Mononuclear cell (primary cell): ENCODE measurements around the gene PPP2CA. TPM values are rescaled to one million over a fixed set of nuclear protein-coding genes. Genes with fewer than 3 reads are reported as not detected.
A peak's percentile ranks its signal among the peaks of the same experiment; 100 is the strongest.

Source experiments
- H3K27me3 ChIP-seq: 2 replicates; pipeline ENCODE4 v1.6.0; 2011; ENCODE audit warnings: low read length, control low read depth; ENCODE audit not compliant: insufficient read depth
- H3K4me1 ChIP-seq: 2 replicates; pipeline ENCODE4 v1.5.1; 2011; ENCODE audit warnings: mild to moderate bottlenecking, low read length, control low read depth; ENCODE audit not compliant: insufficient read depth
- H3K4me3 ChIP-seq: 2 replicates; pipeline ENCODE4 v1.5.1; 2011; ENCODE audit warnings: mild to moderate bottlenecking, low read length, moderate library complexity
- H3K9me3 ChIP-seq: 2 replicates; pipeline ENCODE4 v1.5.1; 2011; ENCODE audit warnings: low read depth, mild to moderate bottlenecking, control low read depth, low read length
- total RNA-seq: library from RNA; depleted of rRNA; stranded (reverse); fragments of >200 nt; gene quantifications from one replicate; pipeline ENCODE4 v1.2.3, GENCODE V29; 2012

Gene PPP2CA
- total RNA-seq, 1 donor = 173 TPM

- H3K4me3 ChIP-seq = no peak overlapping the region
- H3K27me3 ChIP-seq = no peaks in the 10 kb centered on the region
- no peaks in the 10 kb centered on the region for H3K9me3 ChIP-seq
- no peaks in the 10 kb centered on the region for H3K4me1 ChIP-seq
These were observed 41.4 kb downstream of the PPP2CA start for GRCh38 chr5:134184155-134185135.

DNA sequence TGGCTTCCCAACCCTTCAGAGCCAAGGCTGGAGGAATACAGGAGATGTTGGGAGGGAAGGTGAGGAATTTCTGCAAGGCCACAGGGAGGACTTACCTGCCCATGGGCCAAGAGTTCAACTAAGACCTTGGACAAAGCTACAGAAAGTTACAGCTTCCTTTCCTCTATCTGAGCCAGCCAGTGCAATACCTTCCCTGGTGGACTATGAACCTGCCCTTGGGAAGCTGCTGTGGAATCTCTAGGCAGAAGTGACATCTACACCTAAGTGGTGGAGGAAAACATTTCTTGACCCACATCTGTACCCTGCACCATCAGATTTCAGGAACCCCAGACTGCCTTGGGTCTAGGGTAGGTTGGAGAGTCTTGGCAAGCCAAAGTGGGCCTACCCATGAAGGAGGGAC lies 42.4 kb downstream of the PPP2CA start:
- H3K27me3 ChIP-seq = no peaks in the 10 kb centered on the region
- H3K4me3 ChIP-seq = no peak overlapping the region
- no peaks in the 10 kb centered on the region for H3K4me1 ChIP-seq
- H3K9me3 ChIP-seq = no peaks in the 10 kb centered on the region

- Histone ChIP-seq H3K9me3 (no peaks in the 10 kb centered on the region), H3K27me3 (no peaks in the 10 kb centered on the region), H3K4me3 (no peak overlapping the region), H3K4me1 (peaks cover 28% of the 10 kb centered on the region)
These were observed 47.8 kb downstream of the PPP2CA start for GRCh38 chr5:134178096-134178419.

DNA sequence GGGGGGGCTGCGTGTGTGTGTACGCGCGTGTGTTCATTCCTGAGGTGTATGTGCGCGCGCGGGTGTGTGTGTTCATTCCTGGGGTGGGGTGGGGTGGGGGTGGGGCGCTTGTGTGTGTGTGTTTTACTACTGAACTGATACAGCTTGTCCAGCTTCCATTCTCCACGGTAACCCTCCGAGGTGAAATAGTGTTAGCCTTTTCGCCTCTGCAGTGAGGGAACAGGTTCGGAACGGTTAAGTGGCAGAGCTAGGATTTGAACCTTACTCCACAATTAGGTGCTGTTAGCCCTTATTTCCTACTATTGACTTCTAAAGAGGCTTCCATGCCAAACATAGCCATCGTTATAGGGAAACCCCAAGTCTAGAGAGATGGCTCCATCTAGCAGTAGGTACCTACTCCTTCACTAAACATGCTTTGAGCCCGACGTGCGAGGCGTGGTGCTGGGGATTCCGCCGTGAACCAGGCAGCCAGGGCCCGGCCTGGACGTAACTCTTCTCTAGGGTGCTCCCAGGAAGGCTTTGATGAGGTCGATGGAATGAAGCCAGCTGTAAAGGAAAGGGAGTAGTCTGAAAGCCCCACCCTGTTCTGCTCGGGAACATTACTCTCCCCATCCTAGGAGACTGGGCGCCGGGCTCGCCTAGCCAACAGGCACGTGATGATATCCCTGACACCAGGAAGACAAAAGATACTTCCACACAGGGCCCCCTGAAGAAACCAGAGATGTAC lies 48.3 kb downstream of the PPP2CA start:
- Histone ChIP-seq H3K4me3 (peak overlapping the region; percentile 94), H3K9me3 (no peaks in the 10 kb centered on the region), H3K27me3 (no peaks in the 10 kb centered on the region), H3K4me1 (peaks cover 28% of the 10 kb centered on the region)

GRCh38 chr5:134176511-134177368 lies 49.1 kb downstream of the PPP2CA start, which contains the start of gene SKP1:
TSS of gene SKP1 (minus strand) at chr5:134176950. CDS start at chr5:134174022, 2,928 bp downstream.
- H3K4me1 ChIP-seq = peaks cover 28% of the 10 kb centered on the region
- H3K4me3 ChIP-seq = peak within 1 kb of the TSS; percentile 94
- H3K27me3 ChIP-seq = no peaks in the 10 kb centered on the region
- H3K9me3 ChIP-seq = no peaks in the 10 kb centered on the region

GRCh38 chr5:134175921-134176510 lies 49.9 kb downstream of the PPP2CA start:
- Histone ChIP-seq H3K4me3 (peak overlapping the region; percentile 94), H3K9me3 (no peaks in the 10 kb centered on the region), H3K4me1 (peaks cover 28% of the 10 kb centered on the region), H3K27me3 (no peaks in the 10 kb centered on the region)

- Histone ChIP-seq H3K27me3 (no peaks in the 10 kb centered on the region), H3K4me1 (peaks cover 28% of the 10 kb centered on the region), H3K4me3 (peak overlapping the region; percentile 94), H3K9me3 (no peaks in the 10 kb centered on the region)
These were observed 50.7 kb downstream of the PPP2CA start for GRCh38 chr5:134174841-134175839.

- Histone ChIP-seq H3K9me3 (no peaks in the 10 kb centered on the region), H3K4me3 (no peak overlapping the region), H3K27me3 (no peaks in the 10 kb centered on the region), H3K4me1 (peaks cover 21% of the 10 kb centered on the region)
These were observed 53.9 kb downstream of the PPP2CA start for GRCh38 chr5:134171972-134172371.

DNA sequence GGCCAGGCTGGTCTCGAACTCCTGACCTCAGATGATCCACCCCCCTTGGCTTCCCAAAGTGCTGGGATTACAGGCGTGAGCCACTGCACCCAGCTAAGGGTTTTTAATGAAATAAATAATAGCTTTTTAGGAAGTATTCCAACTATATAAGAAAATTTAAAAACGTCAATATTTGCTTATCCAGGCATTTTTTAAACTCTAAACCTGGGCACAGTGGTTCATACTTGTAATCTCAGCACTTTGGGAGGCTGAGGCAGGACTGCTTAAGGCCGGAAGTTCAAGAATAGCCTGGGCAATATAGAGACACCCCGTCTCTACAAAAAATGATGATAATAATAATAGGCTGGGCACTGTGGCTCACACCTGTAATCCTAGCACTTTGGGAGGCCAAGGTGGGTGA lies 63.3 kb downstream of the PPP2CA start:
- Histone ChIP-seq H3K4me1 (no peaks in the 10 kb centered on the region), H3K9me3 (no peaks in the 10 kb centered on the region), H3K4me3 (no peak overlapping the region)

DNA sequence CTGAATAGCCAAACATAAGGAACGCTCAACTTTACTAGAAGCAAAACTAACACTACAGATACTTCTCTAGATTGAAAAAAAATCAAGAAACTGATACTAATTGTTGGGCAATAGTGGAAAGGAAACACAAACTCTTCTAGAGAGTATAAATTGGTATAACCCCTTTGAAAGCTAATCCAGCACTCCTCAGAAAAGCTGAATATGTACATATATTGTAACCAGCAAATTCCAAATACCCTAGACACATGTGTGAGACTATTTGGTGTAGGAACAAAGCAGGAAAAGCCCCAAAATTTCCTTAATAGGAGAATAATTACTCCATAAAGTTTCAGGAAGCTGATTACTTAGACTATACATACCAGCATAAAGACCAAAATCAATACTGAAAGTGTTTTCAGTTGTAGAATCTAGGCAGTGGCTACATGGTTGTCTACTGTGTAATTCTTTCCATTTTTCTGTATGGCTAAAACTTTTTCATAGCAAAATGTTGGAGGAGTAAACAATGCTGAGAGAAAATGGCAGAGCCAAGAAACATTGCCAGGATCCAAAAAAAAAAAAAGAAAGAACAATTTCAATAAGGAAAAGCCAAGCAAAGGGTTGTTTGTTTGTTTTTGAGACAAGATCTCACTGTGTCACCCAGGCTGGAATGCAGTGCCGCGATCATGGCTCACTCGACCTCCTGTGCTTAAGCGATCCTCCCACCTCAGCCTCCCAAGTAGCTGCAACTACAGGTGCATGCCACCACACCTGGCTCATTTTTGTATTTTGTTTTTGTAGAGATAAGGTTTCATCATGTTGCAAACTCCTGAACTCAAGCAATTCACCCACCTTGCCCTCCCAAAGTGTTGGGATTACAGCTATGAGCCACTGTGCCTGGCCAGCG lies 64.1 kb downstream of the PPP2CA start:
- Histone ChIP-seq H3K9me3 (no peaks in the 10 kb centered on the region), H3K27me3 (no peaks in the 10 kb centered on the region), H3K4me1 (no peaks in the 10 kb centered on the region), H3K4me3 (no peak overlapping the region)

More for the DNA sequence above, 63.3 kb downstream of the PPP2CA start:
- H3K27me3 ChIP-seq = no peaks in the 10 kb centered on the region

GRCh38 chr5:134153657-134154056 lies 72.2 kb downstream of the PPP2CA start:
- Histone ChIP-seq H3K4me3 (no peak overlapping the region), H3K9me3 (no peaks in the 10 kb centered on the region), H3K4me1 (peaks cover 14% of the 10 kb centered on the region), H3K27me3 (no peaks in the 10 kb centered on the region)

- H3K27me3 ChIP-seq = no peaks in the 10 kb centered on the region
- H3K4me3 ChIP-seq = no peak overlapping the region
- peaks cover 14% of the 10 kb centered on the region for H3K4me1 ChIP-seq
- H3K9me3 ChIP-seq = no peaks in the 10 kb centered on the region
These were observed 72.6 kb downstream of the PPP2CA start for GRCh38 chr5:134153241-134153640.
